Activated CD4-positive, alpha-beta T cell treated with anti-CD3 and anti-CD28 coated beads for 24 hours (primary cell): ENCODE results near the gene USP13.
"Not testable (repeated sequence)": the region's sequence is repeated elsewhere in the genome, so short reads cannot be mapped to it uniquely, and the experiment has no call there.

ENCODE experiments used
- DNase-seq, 2 donors: peaks; one replicate each; pipeline ENCODE4 v3.0.0-alpha.2; 2020; ENCODE audit warnings: low read depth in 2 of 2

Gene USP13

DNA sequence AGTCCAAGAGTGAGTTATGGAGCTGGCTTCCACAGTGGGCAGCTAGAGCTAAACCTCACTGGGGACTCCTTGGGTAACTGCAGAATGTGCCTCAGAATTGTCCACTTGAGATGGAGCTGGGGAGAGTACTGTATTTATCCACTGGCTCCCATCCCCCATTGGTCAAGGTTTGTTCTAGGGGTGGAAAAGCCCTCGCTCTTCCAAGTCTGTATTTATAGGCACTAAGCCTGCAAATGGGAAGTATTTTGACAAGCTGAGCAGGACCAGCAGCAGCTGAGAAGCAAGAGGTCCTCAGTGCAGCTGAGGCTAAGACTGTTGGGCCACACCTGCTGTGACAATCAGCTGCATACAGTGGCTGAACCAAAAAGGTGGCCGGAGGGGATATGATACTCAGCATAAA, 5.8 kb downstream of the USP13 start:
- no peak for DNase-seq

DNA sequence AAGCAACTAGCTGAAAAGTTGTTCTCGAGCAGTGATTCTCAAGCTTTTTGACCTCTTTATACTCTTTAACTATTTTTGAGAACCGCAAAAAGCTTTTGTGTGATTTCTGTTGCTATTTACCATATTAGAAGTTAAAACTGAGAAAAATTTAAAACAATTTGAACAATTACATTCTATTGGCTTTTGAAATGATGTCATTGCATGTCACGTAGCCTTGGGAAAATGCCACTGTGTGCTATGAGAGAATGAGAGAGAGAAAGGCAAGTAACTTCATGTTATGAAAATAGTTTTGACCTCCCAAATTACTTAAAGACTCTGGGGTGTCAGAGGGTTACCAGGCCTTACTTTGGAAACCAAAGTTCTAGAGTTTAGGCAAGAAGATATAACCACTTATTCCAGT, 8.0 kb downstream of the USP13 start:
- no peak for DNase-seq

DNA sequence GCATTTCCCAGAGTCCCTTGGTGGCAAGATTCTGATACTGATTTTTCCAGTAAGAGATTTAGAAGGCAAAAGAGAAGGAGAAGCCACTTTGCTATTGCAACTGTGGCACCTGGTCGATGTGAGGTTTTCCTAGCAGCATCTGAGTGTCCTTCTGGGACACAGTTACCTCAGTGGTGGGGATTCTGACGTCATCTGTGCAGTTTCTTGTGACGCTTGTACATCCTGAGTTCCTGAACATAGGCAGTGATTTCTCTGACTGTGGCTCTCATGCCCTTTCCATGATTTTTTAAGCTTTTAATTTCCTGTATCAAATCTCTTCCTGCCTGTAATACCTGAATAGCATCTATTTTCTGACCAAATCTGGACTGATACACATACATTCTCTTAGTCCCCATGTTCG, 8.9 kb downstream of the USP13 start:
- no peak for DNase-seq

DNA sequence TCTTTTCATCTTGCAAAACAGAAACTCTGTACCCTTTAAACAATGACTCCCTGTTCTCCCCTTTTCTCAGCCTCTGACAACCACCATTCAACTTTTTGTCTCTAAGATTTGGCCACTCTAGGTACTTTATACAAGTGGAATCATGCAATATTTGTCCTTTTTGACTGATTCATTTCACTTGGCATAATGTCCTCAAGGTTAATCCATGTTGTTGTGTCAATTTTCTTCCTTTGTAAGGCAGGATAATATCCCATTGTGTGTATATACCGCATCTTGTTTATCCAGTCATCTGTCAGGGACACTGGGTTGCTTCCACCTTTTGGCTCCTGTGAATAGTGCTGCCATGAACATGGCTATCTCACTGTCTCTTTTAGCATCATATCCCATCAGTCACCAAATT, 10.3 kb downstream of the USP13 start:
- no peak for DNase-seq

DNA sequence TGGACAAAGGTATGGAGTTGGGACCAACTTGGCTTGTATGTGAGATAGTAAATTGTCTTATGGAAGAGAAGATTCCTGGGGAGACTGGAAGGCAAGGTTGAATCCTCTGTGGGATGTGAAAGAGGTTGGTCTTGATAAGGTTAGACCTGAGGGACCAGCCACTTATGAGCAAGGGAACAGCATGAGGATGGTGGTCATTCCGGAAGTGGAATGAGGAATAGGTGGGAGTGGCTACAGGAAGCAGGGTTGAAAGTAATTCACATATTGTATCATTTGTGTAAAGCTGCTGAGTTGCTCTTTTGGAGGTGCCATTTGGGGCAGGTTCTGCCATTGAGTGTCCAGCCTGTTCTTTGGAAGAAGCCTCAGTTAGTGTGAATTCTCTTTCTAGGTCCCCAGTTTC, 13.2 kb downstream of the USP13 start:
- DNase-seq = no peak

DNA sequence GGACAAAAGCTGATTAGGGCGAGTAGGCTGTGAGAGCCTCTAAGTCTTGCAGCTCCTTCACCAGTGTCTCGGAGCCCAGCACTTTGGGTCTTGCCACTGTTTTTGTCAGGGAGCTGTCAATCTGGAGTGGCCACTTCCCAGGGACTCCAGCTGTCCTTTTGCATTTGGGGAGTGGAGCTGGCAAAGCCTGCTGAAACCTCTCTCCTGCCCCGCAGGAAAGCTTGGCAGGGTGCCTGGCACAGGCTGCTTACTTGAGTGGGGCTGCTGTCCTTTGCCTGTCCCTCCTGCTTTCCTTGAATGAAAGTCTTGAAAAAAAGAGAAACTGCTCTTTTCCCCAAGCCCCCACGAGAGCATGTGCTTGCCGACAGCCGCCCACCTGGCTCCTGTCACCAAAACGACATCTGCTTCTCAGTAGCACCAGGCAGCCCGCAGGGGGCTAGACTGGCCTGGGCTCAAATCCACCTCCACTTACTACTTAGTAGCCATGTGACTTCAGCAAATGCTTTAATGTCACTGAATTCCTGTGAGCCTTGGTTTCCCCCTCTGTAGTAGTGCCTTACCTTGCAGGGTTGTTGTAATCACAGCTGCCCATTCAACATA, 13.7 kb downstream of the USP13 start:
- no peak for DNase-seq

DNA sequence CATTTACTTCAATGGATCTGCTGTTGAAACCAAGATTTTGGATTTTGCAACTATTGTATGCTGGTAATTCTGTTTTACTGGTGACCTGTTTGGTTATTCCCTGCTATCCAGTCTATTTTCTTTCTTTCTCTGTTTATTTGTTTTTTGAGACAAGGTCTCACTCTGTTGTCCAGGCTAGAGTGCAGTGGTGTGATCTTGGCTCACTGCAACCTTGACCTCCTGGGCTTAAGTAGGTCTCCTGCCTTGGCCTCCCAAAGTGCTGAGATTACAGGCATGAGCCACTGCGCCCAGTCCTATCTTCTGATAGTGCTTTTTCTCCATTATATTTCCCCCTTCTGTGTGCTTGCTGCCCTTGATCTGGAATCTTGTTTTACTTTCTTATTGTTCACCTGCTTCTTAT, 15.6 kb downstream of the USP13 start:
- no peak for DNase-seq

DNA sequence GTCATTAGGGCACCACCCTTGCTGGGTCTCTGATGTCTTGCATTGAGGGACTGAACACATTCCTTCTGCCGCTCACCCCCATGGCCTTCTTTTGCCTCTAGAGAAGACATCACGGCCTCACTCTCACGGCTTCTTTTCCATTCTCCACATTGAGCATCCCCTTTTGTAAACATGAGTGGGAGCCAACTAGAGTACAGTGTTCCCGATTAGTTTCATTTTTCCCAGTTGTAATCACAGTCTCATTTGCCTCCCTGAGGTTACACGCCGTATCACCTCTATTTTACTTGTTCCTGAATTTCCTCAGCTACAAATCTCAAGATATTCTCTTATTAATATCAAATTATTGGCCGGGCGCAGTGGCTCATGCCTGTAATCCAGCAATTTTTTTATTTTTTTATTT, 17.5 kb downstream of the USP13 start:
- DNase-seq = no peak

DNA sequence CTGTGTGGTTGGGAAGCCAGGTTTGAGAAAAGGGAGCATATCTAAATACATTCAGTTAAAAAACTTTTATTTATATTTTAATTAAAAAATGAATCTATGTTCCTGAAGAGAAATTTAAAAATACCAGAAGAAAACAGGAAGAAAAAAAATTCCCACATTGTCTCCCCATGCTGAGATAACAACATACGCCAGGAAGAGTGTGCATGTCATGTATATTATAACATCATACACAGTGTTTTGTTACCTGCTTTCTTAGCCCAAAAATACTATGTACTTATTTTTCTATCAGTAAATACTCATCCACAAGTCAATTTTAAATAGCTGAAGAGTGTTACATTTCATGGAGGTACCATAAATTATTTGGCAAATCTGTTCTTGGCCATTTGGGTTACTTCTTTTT, 18.5 kb downstream of the USP13 start:
- DNase-seq = no peak

DNA sequence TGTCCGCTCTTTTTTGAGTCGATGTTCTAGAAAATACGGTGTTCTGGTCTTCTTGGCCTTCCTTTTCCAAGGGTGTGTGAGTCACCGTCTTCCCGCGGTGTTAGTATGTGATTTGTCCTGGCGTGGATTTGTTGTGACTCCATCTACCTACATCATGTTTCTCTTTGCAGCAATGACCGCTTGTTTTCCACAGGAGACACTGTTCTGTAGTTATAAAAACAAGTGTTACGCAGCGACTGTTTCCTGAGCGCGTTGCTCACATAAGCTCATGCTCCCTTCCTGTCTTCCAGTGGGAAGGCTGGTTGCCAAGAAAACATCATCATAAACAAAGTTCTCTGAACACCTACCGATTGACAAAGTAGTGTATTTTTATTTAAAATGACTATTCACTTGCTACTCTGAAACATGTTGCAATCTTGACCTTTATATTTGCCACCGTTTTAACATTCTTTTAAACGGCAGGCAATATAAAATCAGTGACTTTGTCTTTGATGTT, 19.0 kb downstream of the USP13 start:
- DNase-seq = no peak

DNA sequence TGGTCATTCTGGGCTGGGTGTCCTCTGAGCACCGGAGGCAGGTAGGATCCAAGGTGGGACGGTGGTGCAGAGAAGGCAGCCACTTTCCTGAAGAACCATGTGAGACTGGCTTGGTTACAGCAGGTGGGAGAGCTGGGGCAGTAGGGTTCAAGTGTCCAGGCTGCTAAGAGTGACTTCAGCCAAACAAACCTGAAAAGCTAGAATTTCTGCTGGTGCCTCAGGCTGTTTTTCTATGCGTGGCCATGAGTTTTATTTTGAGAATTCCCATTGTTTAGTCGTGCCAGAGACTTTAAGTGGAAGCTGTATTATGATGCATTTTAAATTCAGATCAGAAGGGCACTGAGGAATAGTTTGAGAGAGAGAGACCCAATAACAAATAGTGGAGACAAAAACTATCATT, 20.1 kb downstream of the USP13 start:
- DNase-seq = no peak

DNA sequence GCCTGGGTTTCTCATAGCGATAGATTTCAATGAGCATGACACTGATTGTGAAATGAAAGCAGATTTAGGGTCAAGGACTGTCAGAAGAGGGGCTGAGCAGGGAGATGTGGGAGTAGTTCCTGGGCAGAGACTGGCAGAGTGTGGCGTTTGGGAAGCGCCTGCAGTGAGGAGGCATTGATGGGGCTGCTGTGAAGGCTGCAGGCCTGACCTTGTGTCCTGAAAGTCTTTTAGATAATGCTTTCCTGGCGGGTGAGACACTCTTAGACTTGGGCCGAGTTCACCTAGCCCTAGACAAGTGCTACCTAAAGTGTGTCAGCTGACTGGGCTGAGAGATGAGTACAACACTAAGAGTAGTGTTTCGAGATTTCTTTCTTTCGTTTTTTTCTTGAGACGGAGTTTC, 20.7 kb downstream of the USP13 start:
- DNase-seq = no peak

DNA sequence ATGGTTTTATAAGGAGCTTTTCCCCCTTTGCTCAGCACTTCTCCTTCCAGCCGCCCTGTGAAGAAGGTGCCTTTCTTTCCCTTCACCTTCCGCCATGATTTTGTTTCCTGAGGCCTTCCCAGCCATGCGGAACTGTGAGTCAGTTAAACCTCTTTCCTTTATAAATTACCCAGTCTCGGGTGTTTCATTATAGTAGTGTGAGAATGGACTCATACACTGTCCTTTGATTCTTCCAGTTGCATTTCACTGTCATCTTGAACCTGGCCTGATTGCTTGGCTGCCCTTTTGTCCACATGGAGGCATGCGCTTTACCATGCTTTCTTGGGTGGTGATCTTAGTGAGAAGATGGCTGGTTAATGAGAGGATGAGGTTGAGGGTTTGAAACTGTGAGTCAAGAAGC, 23.2 kb downstream of the USP13 start:
- no peak for DNase-seq

DNA sequence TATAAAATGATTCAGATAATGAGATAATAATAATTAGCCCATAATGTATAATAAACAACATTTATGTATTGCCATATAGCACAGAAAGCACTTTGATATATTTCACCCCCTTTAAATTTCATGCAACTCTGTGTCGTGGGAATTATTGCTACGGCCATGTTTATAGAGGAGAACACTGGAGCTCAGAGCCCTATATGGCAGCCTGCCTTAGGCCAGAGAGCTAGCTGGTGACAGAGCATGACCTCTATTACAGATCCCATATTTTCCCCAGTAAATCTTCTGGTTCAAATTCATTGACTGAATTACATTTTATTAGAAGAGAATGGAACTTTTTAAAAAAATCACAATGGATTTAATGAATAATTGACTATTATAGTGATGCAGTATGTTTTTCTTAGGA, 25.0 kb downstream of the USP13 start:
- no peak for DNase-seq

DNA sequence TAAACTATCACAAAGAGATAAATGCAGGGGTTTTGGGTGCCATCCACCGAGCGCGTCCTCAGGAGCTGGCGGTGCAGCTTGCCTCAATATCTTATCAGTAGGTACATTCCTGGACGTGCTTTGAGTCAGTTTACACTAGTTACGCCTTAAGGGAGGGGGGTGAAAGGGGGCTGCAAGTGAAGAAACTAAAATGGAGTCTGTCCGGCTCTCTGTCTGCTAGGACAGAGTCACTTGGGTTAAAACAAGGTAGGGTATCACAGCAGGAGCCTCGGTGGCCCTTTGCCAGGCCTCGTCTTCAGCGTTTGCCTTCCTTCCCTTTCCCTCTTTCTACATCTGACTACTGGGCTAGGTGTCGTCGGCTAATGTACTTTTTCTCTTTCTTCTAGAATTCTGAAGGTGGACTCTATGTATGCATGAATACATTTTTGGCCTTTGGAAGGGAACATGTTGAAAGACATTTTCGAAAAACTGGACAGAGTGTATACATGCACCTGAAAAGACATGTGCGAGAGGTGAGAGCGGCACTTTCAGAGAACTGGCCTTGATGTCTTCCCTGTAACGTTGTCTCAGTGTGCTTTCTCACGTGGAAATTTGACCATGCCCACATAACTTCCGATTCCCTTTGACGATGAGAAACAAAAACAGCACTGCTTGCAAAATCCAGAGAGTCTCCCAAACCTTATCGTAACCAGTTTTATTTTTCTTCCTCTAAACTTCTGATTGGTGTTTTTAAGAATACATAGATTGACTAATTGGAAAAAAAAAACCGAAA, 28.8 kb downstream of the USP13 start:
- no peak for DNase-seq

DNA sequence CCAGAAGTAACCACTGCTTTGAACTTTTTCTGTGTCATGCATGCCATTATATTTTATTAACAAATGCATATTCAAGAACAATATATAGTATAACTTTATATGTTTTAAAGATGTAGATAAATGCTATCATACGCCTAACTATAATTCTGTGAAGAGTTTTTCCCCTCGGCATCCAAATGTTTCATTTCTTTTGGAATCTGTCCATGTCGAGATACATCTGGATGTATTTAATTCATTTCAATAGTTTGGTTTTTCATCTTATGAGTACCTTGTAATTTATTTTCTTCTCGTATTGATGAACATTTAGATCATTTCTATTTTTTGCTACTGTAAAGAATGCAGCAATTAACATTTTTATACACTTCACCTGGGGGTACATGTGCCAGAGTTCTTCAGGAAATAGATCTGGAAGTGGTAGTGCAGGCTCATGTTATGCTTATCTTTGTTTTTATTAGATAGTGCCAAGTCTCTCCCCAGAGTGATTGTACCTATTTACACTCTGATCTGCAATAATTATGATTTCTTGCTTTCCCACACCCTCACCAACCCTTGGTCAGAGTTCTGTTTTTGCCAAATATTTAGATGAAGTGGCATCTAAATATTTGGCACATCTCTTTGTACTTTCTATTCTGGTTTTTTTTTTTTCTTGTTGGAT, 29.7 kb downstream of the USP13 start:
- no peak for DNase-seq

DNA sequence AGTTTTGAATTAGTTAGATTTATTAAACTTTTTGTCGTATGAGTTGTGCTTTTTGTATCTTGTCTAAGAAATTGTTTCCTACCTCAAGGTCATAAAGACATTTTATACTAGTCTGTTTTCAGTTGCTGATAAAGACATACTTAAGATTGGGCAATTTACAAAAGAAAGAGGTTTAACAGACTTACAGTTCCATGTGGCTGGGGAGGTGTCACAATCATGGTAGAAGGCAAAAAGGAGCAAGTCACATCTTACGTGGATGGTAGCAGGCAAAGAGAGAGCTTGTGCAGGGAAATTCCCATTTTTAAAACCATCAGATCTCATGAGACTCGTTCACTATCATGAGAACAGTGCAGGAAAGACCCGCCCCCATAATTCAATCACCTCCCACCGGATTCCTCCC, 30.4 kb downstream of the USP13 start:
- not testable (repeated sequence) for DNase-seq

DNA sequence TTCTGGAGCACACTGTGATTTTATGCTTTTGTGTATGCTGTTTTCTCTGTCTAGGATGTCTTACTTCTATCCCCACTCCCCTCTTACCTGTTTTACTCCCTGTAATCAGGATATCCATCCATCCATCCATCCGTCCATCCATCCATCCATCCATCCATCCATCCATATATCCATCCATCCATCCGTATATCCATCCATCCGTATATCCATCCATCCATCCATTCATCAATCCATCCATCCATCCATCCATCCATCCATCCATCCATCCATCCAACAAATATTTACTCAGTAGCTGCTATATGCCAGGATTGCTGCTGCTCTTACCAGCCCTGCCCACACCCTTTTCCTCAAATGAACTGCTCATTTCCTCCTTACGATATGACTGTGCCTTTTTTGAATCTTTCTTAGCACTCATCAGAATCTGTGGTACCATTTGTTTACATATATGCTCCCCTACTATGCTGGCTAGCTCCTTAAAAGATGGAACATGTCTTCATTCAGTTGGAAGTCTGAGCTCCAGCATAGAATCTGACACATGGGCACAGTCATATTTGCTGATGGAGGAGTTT, 35.2 kb downstream of the USP13 start:
- DNase-seq = no peak

DNA sequence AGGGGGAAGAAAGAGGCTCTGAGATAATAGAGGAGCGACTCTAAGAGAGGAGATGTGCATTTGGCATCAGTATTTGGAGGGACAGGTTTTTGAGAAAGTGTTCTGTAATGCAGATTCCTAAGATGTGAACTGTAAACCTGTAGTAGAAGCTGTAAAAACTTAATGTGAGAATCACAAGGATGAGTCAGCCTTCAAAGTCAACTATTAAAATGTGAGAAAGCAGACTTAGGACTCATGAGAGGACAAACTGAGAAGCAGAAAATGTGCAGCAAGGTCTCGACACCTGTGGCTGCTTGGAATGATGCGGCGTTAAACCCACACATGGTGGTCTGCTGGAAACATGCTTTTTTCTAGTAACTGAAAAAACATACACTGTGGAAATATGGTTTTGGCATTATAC, 36.0 kb downstream of the USP13 start:
- DNase-seq = no peak

DNA sequence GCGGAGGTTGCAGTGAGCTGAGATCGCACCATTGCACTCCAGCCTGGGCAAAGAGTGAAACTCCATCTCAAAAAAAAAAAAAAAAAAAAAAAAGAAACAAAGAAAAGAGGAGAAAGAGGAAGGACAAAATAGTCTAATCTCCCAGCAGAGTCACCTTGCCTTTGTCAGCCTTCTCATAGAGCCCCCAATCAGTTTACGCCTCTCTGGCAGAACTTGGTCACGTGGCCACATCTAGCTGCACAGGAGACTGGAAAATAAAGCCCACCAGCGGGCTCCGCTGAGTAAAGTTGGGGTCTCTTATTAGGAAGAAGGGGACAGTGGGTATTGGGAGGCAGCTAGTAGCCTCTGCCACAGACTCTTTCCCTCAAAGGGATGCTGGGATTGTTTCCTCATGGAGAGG, 41.9 kb downstream of the USP13 start:
- DNase-seq = no peak

DNA sequence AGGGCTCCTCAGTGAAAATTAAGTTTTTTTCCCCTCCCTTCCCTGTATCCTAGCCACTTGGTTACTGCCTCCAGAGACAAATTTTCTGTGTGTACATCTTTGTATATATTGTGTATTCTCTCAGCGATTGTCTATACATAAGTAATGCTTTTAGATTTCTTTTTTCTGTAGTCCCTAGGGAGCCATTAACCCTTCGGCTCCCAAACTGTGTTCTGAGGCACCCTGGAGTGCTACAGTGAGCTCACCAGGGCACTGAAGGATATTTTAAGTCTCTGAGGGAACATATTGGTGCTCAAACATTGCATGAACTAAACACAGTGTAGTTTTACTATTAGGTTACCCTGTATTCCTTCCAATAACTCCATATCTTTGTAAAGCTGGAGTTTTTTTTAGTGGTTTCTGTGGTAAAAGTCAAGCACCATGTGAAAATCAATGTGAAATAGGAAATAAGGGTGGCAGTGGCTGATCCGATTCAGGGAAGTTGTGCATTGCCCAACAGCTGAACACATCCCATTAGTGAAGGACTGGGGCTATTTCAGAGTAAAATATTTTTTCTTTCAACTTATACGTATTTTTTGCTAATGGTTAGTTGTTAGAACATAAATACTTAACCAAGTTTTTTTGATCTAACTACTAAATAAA, 43.0 kb downstream of the USP13 start:
- no peak for DNase-seq

DNA sequence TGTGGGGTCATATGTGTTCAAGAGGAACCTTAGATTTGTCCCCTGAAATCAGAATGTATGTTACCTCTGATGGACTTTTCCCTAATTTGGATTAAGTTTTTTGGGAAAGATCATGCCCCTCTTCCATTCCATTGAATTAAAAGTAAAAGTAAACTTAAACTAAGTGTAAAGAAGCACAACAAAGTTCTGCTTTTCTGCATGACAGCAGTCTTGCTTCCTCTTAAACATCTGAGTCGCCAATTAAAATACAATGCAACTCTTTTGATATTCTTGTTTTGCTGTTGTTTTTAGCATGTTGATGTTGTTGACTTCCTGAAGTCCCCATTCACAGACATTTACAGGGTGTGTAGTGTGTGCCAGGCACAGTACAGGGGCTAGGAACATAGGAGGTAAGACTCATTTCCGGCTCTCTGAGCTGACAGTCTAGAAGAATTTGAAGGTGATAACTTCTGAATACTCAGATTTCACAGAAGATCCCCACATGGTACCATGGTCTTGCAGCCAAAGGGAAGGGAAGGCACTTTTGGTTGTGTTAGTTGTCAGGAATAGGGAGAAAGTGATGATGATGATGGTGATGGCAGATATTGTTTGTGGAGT, 45.0 kb downstream of the USP13 start:
- no peak for DNase-seq
